HL-60 (cell line): ENCODE measurements around the gene PIP5K1C.

Source experiments
- POLR2AphosphoS5 ChIP-seq: IDR thresholded peaks from 2 replicates; pipeline ENCODE4 v1.6.1; 2012; ENCODE audit warnings: low read depth
- TF ChIP-seq, protein P1 (sequence below): IDR thresholded peaks from one replicate; pipeline ENCODE4 v1.5.1; 2011; ENCODE audit warnings: low read length, control low read depth, inconsistent platforms; ENCODE audit not compliant: insufficient read depth

DNA sequence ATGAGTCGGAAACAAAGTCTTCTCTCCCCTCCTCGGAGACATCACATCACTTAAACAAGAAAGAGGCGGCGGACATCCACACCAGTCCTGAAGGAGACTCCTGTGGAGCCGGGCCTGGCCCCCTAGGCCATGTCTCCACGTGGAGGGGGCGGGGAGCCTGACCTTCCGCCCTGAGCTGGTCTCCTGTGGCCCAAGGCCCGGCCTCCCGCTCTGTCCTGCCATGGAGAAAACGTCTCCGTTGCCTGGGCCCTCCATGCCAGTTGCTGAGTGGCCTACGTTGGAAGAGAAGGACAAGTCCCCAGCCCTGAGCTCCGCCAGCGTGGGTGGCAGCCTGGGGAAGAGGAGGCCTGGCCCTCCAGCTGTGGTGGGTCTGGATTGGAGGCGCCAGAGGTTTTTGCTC is 68.2 kb downstream of the PIP5K1C start:
- TF ChIP-seq, protein P1, sequence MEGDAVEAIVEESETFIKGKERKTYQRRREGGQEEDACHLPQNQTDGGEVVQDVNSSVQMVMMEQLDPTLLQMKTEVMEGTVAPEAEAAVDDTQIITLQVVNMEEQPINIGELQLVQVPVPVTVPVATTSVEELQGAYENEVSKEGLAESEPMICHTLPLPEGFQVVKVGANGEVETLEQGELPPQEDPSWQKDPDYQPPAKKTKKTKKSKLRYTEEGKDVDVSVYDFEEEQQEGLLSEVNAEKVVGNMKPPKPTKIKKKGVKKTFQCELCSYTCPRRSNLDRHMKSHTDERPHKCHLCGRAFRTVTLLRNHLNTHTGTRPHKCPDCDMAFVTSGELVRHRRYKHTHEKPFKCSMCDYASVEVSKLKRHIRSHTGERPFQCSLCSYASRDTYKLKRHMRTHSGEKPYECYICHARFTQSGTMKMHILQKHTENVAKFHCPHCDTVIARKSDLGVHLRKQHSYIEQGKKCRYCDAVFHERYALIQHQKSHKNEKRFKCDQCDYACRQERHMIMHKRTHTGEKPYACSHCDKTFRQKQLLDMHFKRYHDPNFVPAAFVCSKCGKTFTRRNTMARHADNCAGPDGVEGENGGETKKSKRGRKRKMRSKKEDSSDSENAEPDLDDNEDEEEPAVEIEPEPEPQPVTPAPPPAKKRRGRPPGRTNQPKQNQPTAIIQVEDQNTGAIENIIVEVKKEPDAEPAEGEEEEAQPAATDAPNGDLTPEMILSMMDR: no peak
- TF ChIP-seq POLR2AphosphoS5: no peak
